ENCODE results near the gene SHISA9.

SHISA9 gene

DNA sequence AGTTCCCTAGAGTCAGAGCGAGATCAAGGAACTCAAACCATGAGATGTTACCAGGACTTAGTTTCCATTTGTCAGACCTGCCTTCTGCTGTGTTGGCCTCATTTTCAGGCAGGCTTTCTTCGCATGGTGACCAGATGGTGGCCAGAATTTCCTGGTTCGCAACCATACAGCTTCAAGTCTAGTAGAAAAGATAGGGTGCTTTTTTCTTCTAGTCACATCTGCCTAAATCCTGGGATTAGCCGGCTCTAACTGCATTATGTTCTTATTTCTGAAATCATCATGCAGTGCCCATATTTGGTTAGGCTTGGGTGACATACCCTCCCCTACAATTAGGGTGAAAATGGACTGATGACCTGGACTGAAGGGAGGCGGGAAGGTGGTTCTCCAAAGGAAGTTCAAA, 131.5 kb downstream of the SHISA9 start:
- DNase-seq, result no peak

DNA sequence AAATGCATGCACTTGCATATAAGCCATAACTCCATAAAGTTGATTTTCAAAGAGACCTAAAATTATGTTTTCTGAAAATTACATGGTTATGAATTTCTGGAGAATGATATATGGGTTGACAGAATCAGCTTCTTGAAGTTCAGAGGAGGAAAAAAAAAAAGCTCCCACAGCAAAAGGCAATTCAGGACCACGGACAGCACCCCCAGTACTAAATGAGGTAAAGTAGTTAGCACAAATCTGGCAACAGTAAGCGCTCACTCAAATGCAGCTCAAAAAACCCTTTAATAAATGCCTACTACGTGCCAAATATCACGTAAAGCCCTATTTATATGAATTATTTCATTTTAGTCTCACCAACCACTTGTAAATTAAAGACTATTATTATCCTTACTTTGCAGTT, 135.2 kb downstream of the SHISA9 start:
- no peak for DNase-seq

DNA sequence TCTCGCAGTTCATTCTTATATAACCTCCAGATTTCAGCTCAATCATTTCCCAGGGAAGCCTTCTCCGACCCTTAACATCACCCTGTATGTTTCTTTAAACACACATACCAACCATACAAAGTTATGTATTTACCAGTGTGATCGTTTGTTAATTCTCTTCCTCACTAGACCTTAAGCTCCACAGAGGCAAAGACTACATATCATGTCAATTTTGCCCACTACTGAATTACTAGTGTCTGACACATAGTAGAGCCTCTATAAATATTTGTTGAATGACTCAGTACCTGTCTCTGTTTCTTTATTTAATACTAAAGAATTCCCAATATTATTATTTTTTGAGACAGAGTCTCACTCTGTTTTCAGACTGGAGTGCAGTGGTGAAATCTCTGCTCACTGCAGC, 137.2 kb downstream of the SHISA9 start:
- no peak for DNase-seq

DNA sequence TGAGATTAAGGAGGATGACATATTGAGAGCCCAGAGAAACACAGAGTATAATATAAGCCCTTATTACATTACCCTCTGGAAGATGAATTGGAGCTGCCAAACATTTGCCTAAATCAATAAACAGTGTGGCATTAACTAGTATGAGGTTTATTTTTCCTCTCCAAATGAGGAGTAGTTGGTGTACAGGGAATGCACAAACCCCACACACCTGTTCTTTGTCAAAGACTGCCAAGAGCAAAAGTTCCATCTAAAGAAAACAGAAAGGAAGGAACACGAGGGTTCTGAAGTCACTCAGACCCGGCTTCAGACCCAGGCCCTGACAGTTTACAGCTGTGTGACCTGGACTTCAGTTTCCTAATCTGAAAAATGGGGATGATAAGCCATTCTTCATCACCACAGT, 138.1 kb downstream of the SHISA9 start:
- no peak for DNase-seq

DNA sequence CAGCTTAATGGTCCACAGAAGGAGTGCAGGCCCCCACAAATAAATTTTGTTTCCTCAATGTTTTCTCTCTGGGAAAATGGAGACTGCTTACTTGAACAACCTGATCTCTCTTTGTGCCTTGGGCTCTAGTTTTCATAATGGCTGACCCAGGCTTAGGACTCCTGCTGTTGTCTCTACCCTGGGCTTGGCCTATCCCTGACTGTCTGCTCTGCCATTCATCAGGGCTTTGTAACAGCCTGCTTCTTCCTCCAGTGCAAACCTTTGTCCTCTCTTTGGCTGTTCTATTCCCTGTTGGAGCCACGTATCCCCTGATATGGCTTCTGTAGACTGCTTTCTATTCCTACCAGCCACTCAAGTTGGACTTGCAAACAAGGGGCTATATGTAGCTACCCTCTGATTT, 139.8 kb downstream of the SHISA9 start:
- no peak for DNase-seq

DNA sequence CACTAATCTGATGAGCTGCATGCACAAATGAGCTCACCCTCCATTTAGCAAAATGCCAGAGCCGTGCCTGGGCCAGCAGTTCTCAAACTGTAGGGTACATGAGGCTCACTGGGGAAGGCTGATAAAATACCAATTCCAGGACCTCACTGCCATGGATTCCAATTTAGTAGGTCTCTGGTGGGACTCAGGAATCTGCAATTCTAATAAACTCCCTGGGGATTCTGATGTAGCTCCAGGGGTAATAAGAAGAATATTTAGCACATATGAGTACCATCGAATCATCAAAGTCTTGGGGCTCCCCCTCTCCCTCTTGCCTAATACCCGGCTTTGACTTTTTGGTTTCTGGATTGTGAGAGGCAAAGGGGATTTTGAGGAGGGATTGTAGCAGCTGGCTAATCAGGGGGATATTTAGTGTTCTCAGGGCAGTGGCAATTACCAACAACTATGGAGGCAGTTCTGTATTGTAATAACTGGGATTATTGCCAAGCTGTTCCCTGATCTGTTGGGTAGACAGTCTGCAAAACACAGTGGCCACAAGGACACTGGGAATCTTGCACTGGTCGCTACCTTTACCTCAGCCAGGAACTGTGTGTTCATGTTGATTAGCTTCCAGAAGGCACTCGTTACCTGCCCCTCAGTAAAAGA, 140.4 kb downstream of the SHISA9 start:
- DNase-seq, result no peak

DNA sequence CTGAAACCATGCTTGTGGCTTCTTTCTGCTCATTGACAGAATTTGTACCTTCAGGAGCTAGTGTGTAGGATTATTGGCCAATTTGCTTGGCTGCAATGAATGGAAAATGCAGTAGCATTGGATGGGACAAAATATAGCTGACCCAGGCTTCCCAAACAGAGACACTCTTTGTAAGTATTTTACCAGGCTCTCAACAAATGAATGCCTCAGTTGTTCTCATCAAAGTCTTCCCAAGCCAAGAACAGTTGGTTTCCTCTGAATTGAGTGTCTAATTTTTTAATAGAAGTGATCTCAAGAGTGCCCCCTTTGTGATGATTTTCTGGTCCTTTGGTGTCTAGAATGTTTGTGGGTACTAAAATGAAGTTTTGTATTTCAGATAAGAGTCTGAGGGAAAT, 140.9 kb downstream of the SHISA9 start:
- DNase-seq, result no peak

DNA sequence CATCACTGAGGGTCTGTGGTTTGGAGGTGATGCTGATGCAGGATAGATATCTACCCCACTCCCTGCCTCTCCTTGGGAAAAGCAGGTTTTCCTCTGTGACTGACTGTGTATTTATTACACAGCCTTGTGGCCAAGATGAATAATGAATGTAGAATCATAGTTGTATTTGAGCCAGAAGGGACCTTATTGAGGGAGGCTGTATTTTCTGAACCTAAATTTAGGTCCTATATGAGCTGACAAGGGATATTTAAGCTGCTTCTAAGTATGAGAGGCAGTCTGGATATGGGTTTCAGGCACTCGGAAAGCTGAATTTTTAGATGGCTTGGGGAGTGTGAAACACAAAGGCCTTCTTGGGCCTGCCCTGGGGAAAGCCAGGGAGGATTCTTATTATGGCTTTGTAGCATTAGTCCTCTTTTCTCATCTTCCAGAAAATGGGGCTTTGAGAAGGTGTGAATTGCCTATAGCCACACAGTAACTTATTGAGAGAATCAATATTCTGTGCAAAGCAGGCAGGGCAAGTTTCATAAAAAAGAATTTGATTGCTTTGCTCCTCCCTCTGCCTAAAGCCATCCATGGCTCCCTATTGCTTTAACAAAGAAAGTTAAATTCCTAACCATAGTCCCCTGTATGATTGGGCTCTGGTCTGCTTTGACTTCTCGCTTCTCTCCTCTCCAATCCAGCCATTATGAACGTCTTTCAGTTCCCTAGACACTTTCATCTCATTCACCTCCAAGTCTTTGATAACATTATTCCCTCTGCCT, 144.8 kb downstream of the SHISA9 start:
- no peak for DNase-seq

DNA sequence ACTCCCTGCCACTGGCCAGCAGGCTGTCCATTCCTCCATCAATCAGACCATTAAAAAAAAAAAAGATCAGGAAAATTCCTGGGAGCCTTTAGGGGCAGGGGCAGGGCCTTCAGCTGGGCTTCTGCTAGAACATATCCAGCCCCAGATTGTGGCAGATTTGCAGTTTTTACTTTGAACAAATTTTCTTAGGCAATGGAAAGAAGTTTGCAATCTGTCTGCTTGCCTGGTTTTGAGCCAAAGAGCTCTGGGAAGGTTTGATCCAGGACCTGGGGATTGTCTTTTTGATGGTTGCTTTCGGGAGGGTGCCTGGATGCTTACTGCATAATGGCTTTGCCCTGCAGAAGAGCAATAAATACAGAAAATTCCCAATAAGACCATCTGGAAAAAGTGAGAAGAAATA, 145.9 kb downstream of the SHISA9 start:
- DNase-seq, result no peak

DNA sequence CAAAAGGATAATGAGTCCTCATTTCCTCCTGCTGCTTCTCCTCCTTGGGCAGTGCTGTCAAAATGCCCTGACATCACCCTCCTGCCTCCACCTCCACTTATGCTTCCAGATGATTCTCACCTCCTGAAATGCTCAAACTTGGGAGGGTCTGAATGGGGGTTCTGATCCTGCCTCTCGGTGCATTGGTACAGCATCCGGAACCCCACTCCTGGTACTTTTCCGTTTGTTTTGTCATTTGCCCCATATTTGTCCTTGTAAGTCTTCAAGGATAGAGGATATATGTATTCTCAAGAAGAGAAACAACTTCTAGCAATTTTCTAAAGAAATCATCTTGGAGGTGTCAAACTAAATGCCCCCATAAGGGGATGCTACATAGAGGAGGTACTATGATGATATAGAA, 148.3 kb downstream of the SHISA9 start:
- no peak for DNase-seq

DNA sequence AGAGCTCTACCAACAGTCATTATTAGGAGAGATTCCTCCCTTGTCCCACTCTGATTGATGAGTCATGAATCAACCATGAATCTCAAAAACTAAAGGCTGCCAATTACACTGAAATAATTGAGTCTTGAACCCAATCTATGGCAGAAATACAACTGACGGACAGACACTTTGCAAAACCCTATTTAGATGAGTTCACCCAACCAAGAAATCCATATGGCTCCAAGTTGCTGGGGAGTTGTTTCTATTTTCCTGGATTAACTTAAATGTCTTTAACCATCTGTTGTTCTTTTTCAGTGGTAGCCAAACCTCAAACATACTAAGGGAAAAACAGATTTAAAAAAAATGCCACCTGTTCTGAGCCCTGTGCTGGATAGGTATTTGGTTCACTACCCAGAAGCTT, 151.0 kb downstream of the SHISA9 start:
- DNase-seq, result no peak

DNA sequence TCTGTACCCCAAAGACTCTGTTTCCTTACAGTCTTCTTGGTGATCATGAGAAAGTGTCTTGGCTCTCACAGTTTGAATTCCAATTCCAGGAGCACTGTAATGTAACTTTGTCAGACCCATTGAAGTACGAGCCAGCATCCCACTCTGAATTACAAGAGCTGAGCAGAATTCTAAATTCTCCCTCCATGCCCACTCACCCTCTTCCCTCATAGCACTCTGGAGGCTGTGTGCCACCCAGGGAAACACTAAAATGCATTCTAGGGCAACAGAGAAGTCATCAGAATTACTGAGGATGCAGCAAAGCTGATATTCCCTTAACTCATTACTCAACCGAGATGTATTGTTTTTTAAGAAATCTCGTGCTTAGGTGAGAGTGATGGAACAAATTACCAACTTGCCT, 154.1 kb downstream of the SHISA9 start:
- DNase-seq, result no peak

DNA sequence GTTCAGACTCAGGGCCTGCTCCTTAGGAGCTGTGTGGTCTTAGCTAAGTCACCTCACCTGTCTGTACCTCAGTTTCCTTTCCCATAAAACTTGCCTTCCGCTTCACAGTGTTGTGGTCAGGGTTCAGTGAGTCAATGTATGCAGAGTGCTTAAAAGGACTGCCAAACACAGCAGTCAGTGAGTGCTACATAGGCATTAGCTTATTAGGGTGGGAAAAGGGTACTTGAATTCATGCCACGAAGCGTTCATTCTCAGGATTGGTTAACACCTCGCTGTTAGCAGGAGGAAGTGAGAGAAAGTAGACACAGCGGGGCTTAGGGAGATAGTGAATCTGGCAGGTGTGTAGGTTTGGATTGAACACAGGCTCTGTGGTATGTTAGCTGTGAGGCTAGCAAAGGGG, 155.2 kb downstream of the SHISA9 start:
- no peak for DNase-seq

DNA sequence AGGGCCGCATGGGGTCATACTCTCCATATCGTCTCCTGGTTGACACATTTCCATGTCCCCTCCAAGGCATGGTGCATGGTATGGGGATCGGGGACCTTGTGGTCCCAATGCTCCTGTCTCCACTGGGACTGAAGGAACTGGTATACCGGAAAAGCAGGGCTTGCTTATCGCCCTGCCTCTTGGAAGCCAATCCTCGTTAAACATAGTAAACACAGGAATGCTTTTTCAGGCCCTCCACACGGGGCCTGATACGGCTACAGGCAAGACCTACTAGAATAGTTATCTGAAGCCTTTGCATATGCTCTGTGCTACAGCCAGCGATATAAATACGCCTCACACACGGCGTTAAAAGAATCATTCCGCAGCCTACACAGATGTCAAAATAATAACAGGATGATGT, 159.5 kb downstream of the SHISA9 start:
- no peak for DNase-seq

DNA sequence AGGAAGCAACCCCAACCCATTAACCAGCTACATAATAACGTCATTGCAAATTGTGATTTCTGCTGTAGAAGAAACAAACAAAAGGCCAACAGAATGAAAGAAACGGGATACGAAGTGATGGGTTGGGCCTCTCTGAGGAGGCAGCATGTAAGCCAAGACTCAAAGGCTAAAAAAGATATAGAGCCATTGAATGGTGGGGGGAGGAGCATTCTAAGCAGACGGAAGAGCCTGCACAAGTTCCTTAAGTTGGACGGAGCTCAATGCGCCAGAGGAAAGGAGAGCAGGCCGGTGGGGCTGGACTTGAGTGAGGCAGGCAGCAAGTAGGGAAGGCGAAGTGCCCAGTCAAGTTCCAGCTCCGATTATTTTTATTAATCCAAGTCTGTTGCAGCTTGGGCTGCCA, 160.3 kb downstream of the SHISA9 start:
- DNase-seq, result no peak

DNA sequence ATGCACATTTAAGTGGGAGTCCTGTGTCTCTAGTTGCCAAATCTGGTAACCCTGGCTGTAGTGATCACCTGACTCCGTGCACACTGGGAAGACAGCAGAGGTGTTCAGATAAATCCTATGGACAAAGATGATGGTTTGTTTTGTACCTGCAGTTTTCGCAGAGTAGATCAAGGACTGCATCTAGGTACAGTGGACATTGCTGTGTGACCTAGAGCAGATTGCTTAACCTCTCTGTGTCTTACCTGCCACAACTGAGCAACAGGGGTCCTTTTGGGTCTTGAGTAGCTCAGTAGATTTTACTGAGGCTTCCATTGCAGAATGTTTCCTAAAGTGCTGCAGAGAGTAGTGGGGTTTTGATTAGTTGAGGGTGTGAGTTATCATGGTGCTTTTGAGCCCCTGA, 160.8 kb downstream of the SHISA9 start:
- DNase-seq, result no peak

DNA sequence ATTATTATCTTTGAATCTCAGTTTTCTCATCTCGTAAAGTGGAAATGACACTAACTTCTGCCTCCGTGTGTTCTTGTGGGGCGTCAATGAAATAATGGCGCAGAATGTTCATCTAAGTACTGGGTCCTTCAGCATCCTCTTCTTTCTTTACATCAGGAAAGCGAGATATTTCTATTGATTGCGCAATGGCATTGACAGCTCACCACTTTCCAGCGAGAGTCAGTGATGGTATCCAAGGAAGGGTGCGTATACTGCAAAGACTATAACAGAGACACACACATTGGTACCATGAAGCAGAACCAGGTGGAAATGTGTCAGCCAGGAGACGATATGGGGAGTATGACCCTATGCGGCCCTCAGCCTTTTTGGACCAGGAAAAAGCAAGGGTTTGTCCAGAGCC, 162.1 kb downstream of the SHISA9 start:
- DNase-seq, result no peak

DNA sequence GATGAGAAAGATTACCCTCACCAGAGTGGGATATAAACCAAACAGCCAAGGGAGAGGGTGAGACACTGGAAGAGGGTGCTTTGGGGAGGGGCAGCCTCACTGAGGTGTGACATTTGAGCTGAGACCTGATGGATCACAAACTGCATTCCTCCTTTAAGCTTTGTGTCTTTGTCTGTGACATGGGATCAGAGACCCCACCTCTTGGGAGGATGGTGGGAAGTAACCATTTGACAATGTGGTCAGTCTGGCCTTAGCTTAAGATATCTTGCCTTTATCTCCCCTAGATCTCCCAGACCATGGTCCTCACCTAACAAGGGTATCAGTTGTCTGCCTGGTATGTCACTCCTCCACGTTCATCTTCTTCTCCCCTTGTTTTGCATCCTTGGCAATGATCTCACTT, 163.4 kb downstream of the SHISA9 start:
- DNase-seq, result no peak

DNA sequence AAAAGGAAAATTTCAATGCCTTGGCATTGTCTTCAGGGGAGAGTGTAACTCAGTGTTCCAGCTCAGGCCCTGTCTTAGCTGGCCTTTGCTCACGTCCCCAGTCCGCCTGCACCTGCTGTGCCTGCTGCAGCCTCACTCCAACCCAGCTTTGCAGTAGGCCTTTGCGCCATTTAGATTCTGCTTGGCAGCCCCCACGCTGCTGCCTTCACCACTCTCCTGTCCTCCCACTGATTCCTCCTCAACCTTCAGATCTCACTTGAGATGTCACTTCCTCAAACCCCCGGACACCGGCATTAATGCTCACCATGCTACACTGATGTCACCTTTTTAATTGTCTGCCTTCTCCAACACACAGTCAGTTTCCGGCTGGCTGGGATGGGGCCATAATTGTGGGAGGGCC, 166.2 kb downstream of the SHISA9 start:
- no peak for DNase-seq

DNA sequence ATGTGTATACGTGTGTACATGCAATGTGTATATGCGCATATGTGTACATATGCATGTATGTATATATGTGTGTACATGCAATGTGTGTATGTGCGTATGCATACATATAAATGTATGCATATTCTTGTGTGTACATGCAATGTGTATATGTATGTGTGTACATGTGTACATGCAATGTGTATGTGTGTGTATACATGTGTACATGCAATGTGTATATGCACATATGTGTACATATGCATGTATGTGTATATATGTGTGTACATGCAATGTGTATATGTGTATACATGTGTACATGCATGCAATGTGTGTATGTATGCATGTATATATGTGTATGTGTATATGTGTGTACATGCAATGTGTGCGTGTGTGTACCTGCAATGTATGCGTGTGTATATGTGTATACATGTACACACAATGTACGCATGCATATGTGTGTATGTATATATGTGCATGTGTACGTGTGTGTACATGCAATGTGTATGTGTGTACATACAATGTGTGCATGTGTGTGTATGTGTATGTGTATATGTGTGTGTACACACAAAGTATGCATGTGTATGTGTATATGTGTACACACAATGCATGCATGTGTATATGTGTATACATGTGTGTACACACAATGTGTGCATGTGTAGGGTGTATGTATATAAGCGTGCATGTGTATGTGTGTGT, 167.7 kb downstream of the SHISA9 start:
- DNase-seq, result no peak

DNA sequence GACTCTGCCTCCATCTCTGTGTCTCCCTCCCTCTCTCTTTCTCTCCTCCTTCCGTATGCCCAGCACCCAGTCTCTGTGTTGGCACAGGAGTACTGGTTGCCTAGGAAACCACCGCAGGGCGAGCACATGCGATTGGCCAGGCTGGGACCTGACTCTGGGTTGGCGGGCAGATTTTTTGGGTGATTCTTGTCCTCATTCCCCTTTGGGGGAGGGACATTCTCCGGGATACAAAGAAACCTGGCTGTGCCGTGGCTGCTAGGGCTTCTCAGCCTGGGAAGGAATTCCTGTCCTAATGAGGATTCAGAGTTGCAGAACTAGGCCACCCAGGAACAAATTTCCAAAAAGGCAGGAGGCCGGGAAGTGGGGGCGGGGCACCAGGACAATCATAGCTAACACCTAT, 168.9 kb downstream of the SHISA9 start:
- no peak for DNase-seq

DNA sequence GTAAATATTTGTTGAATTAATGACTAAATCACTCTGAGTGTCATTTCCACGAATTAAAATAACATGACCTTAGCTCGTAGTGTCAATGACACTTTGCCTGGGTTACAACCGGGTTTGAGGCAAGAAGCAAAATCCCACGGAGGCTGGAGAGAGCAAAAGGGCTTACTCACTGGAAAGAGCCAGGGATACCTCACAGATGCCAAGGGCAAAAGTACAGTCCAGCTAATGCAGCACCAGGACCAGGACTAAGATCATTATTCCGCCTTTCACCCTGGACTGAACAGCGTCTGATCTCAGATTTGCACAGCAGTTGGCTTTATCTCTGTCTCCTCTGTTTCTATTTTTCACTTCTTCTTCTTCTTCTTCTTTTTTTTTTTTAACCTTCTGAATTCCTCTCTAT, 175.5 kb downstream of the SHISA9 start:
- DNase-seq, result no peak

DNA sequence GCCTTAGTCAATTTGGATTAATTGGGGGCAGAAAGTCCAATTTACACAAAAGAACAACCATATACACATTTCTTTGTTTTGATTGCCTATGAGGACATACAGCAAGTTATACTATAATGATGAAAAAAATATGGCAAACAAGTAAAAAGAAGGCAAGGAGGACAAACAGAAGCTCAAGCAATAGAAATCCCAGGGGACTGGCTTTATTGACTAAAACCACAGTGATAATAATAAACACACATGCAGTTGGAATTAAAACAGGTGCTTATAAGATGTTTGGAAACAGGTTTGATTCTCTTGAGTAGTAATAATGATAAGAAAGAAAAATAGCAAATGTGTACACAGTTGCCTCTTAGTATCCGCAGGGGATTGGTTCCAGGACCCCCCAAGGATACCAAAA, 176.4 kb downstream of the SHISA9 start:
- no peak for DNase-seq

DNA sequence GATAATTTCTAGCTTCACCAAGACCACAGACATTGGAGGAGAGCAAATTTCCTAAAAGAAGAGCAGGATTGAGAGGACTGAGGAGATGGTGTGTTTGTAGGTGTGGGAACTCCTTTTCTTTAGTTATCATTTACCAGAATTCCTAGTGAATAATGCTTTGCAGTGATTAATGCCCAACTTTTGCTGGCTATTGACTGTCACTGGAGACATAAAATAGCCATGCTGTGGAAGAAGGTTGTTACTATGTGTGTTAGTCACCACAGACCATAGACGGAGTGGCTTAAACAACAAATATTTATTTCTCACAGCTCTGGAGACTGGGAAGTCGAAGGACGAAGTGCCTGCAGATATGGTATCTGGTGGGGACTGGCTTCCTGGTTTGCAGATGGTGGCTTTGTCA, 179.1 kb downstream of the SHISA9 start:
- no peak for DNase-seq
